HCT116 (cell line): ENCODE measurements around the gene GUCY2D. TPM values are rescaled to one million over a fixed set of nuclear protein-coding genes. Genes with fewer than 3 reads are reported as not detected.
A peak's percentile ranks its signal among the peaks of the same experiment; 100 is the strongest.

Experiments used
- ATAC-seq: fragments of 200-7000 bp; cut with Tn5 transposase; 2 replicates; pipeline ENCODE4 v1.9.1; 2020; ENCODE audit warnings: mild to moderate bottlenecking, moderate library complexity
- BruUV-seq: library from RNA; stranded (reverse); fragments of 400-500 nt; replicated peaks from 2 replicates; lab custom pipeline; 2021; lab: Mats Ljungman, UMichigan
- CTCF ChIA-PET: fragments of 300-600 bp; sonication (Branson Sonifier 250); formaldehyde crosslinking; loops from one replicate; lab custom pipeline; 2021; ENCODE audit warnings: antibody characterized with exemption; lab: Charles Lee
- POLR2A ChIA-PET: fragments of 300-600, 350-600 bp; sonication (Branson Sonifier 250); formaldehyde crosslinking; loops from one replicate; lab custom pipeline; 2021; ENCODE audit warnings: antibody characterized with exemption; lab: Charles Lee
- RAD21 ChIA-PET, 2 experiments: fragments of 300-600 bp; sonication (Branson Sonifier 250); formaldehyde crosslinking; loops; one replicate each; lab custom pipeline; 2023; ENCODE audit warnings: low total read pairs in 2 of 2; ENCODE audit not compliant: uncharacterized antibody in 2 of 2, unreplicated experiment in 2 of 2, low non-redundant PET in 1 of 2; lab: Charles Lee
- DNase-seq: peaks from one replicate; pipeline ENCODE4 v3.0.0-alpha.2; 2010; ENCODE audit warnings: low read depth, low spot score
- H2AFZ ChIP-seq: fragments of 200-600 bp; shearing (Covaris generic), sonication (generic); 2 replicates; pipeline ENCODE4 v1.6.1; 2017; ENCODE audit warnings: low read depth, mixed run types, mixed read lengths, antibody characterized with exemption, low read length; ENCODE audit not compliant: poor library complexity, severe bottlenecking
- H3K27ac ChIP-seq: 2 replicates; pipeline ENCODE4 v1.5.1; 2012; ENCODE audit warnings: low read depth, low read length
- H3K27me3 ChIP-seq: fragments of 200-600 bp; sonication (generic); 2 replicates; pipeline ENCODE4 v1.6.1; 2016; ENCODE audit warnings: mixed run types, low read length, mixed read lengths; ENCODE audit not compliant: insufficient read depth
- H3K36me3 ChIP-seq, 2 experiments: fragments of 200-500 bp in 1 of 2; fragments of 200-600 bp in 1 of 2; sonication (Bioruptor generic) in 1 of 2; sonication (generic) in 1 of 2; 2 replicates each; pipeline versions ENCODE4 v1.5.1 to v1.6.1; 2014 to 2016; ENCODE audit warnings: low read length in 2 of 2, inconsistent platforms in 1 of 2, mixed read lengths in 1 of 2, mixed run types in 1 of 2; ENCODE audit not compliant: insufficient read depth in 2 of 2, control insufficient read depth in 1 of 2
- H3K4me1 ChIP-seq, 2 experiments: fragments of 200-600 bp in 1 of 2; sonication (generic) in 1 of 2; 2 replicates each; pipeline versions ENCODE4 v1.5.1 to v1.6.1; 2012 to 2017; ENCODE audit warnings: low read length in 2 of 2, inconsistent platforms in 1 of 2, mild to moderate bottlenecking in 1 of 2, mixed read lengths in 1 of 2, mixed run types in 1 of 2, moderate library complexity in 1 of 2; ENCODE audit not compliant: insufficient read depth in 2 of 2, control insufficient read depth in 1 of 2
- H3K4me2 ChIP-seq: fragments of 200-600 bp; sonication (generic); 2 replicates; pipeline ENCODE4 v1.6.1; 2017; ENCODE audit warnings: mixed run types, low read length, mixed read lengths
- H3K4me3 ChIP-seq, 2 experiments: fragments of 200-600 bp in 1 of 2; sonication (generic) in 1 of 2; replicated peaks in 1 of 2; 2 replicates each; pipeline ENCODE4 v1.5.1; 2011 to 2016; ENCODE audit warnings: low read length in 2 of 2, control low read depth in 1 of 2, low read depth in 1 of 2, mild to moderate bottlenecking in 1 of 2, mixed read lengths in 1 of 2, mixed run types in 1 of 2
- H3K79me2 ChIP-seq: fragments of 200-600 bp; sonication (generic); 2 replicates; pipeline ENCODE4 v1.6.1; 2017; ENCODE audit warnings: mild to moderate bottlenecking, mixed run types, low read length, moderate library complexity, mixed read lengths; ENCODE audit not compliant: insufficient read depth
- H3K9ac ChIP-seq: fragments of 200-600 bp; sonication (generic); 2 replicates; pipeline ENCODE4 v1.6.1; 2016; ENCODE audit warnings: low read length, mixed read lengths
- H3K9me2 ChIP-seq: fragments of 200-600 bp; sonication (generic), shearing (Covaris generic); 2 replicates; pipeline ENCODE4 v1.6.1; 2017; ENCODE audit warnings: mixed run types, mild to moderate bottlenecking, moderate library complexity; ENCODE audit not compliant: insufficient read depth
- H3K9me3 ChIP-seq, 2 experiments: fragments of 200-500 bp in 1 of 2; fragments of 200-600 bp in 1 of 2; sonication (Bioruptor generic) in 1 of 2; sonication (generic) in 1 of 2; 2 replicates each; pipeline ENCODE4 v1.6.1; 2014 to 2017; ENCODE audit warnings: low read length in 2 of 2, mixed read lengths in 2 of 2, inconsistent platforms in 1 of 2, low read depth in 1 of 2, mild to moderate bottlenecking in 1 of 2, mixed run types in 1 of 2, moderate library complexity in 1 of 2; ENCODE audit not compliant: control insufficient read depth in 1 of 2, insufficient read depth in 1 of 2
- H4K20me1 ChIP-seq: fragments of 200-600 bp; sonication (generic), shearing (Covaris generic); 2 replicates; pipeline ENCODE4 v1.6.1; 2017; ENCODE audit warnings: mixed run types, mild to moderate bottlenecking, moderate library complexity; ENCODE audit not compliant: insufficient read depth
- CBX3 ChIP-seq: IDR thresholded peaks from 2 replicates; pipeline ENCODE4 v1.6.1; 2012; ENCODE audit warnings: low read depth
- CEBPB ChIP-seq: IDR thresholded peaks from 2 replicates; pipeline ENCODE4 v1.6.1; 2012; ENCODE audit warnings: low read depth
- ELF1 ChIP-seq: IDR thresholded peaks from 2 replicates; pipeline ENCODE4 v1.6.1; 2012; ENCODE audit warnings: low read depth, borderline replicate concordance
- EZH2 ChIP-seq: fragments of 200-600 bp; sonication (generic); IDR thresholded peaks from 2 replicates; pipeline ENCODE4 v1.6.1; 2017; ENCODE audit warnings: antibody characterized with exemption, mixed run types
- FOSL1 ChIP-seq: IDR thresholded peaks from 2 replicates; pipeline ENCODE4 v1.6.1; 2012; ENCODE audit warnings: low read depth
- POLR2A ChIP-seq: IDR thresholded peaks from 2 replicates; pipeline ENCODE4 v1.7.0; 2011; ENCODE audit warnings: borderline replicate concordance; ENCODE audit not compliant: insufficient read depth, insufficient read length; ENCODE audit errors: extremely low read depth
- RAD21 ChIP-seq: IDR thresholded peaks from 2 replicates; pipeline ENCODE4 v1.6.1; 2012; ENCODE audit warnings: low read depth, mild to moderate bottlenecking
- SIN3A ChIP-seq: IDR thresholded peaks from 2 replicates; pipeline ENCODE4 v1.6.1; 2012; ENCODE audit warnings: low read depth
- SP1 ChIP-seq: IDR thresholded peaks from 2 replicates; pipeline ENCODE4 v1.6.1; 2012; ENCODE audit warnings: low read depth
- SRF ChIP-seq: IDR thresholded peaks from 2 replicates; pipeline ENCODE4 v1.6.1; 2012; ENCODE audit warnings: low read depth
- TCF7L2 ChIP-seq: IDR thresholded peaks from 2 replicates; pipeline ENCODE4 v1.7.0; 2011; ENCODE audit warnings: borderline replicate concordance, inconsistent platforms; ENCODE audit not compliant: insufficient read depth, insufficient read length; ENCODE audit errors: extremely low read depth
- YY1 ChIP-seq: IDR thresholded peaks from 2 replicates; pipeline ENCODE4 v1.6.1; 2011; ENCODE audit warnings: low read length, low read depth, moderate library complexity, mild to moderate bottlenecking; ENCODE audit not compliant: insufficient replicate concordance; ENCODE audit errors: extremely low read depth
- ZBTB33 ChIP-seq: IDR thresholded peaks from 2 replicates; pipeline ENCODE4 v1.6.1; 2011; ENCODE audit warnings: mild to moderate bottlenecking, low read length, moderate library complexity; ENCODE audit not compliant: insufficient replicate concordance; ENCODE audit errors: extremely low read depth
- ZFX ChIP-seq: fragments of 450-650 bp; IDR thresholded peaks from 2 replicates; pipeline ENCODE4 v1.6.1; 2017
- ZNF274 ChIP-seq: fragments of 200-500 bp; sonication (Bioruptor generic); IDR thresholded peaks from 2 replicates; pipeline ENCODE4 v1.6.1; 2014; ENCODE audit warnings: mild to moderate bottlenecking, low read depth, low read length, inconsistent platforms
- intact Hi-C: fragments of 100-400 bp; cut with micrococcal nuclease; formaldehyde crosslinking; loops from 2 replicates; pipeline ENCODE4 v1.10.0; 2022
- total RNA-seq: library from RNA; stranded (reverse); gene quantifications from one replicate; pipeline ENCODE4 v1.2.1, GENCODE V29; 2021; ENCODE audit not compliant: unreplicated experiment
- TF ChIP-seq, protein P1 (sequence below): IDR thresholded peaks from 2 replicates; pipeline ENCODE4 v1.6.1; 2012

The GUCY2D gene
- total RNA-seq, 1 experiment from 2014 or later: 1.4 TPM

GRCh38 chr17:8019665-8020650, 17.5 kb downstream of the GUCY2D start:
- intact Hi-C loops: no loop called here
- no peaks in the 10 kb centered on the region for H3K79me2 ChIP-seq
- H2AFZ ChIP-seq: no peak overlapping the region
- peak overlapping the region; percentile 56 for H3K4me2 ChIP-seq
- CTCF ChIA-PET: interaction anchor here (1.5 to 3.6 kb wide), 2 partner anchors 22 to 37 kb away, joined by 6 to 28 read pairs; no protein-coding TSS in a partner anchor
- DNase-seq: no peak
- no peak for ATAC-seq
- H4K20me1 ChIP-seq: no peaks in the 10 kb centered on the region
- POLR2A ChIA-PET: no interaction called here
- H3K4me1 ChIP-seq: peaks cover 8 to 45% of the 10 kb centered on the region in 2 experiments; a peak in 3 of 4 replicates
- no peaks in the 10 kb centered on the region for H3K9me3 ChIP-seq
- H3K4me3 ChIP-seq: no peak overlapping the region
- peak overlapping the region; percentile 23; the same call in 1 of the 2 replicates for H3K9ac ChIP-seq
- no peak overlapping the region for H3K27ac ChIP-seq
- TF ChIP-seq YY1 (no peak), TCF7L2 (no peak), RAD21 (no peak), SIN3A (no peak), POLR2A (no peak), SP1 (no peak), ZNF274 (no peak), ZBTB33 (no peak), ZFX (no peak), ELF1 (no peak), CBX3 (no peak), SRF (no peak), EZH2 (no peak), FOSL1 (no peak), CEBPB (no peak)
- TF ChIP-seq, protein P1, sequence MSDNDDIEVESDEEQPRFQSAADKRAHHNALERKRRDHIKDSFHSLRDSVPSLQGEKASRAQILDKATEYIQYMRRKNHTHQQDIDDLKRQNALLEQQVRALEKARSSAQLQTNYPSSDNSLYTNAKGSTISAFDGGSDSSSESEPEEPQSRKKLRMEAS: no peak
- no peaks in the 10 kb centered on the region for H3K9me2 ChIP-seq
- H3K27me3 ChIP-seq: no peaks in the 10 kb centered on the region
- H3K36me3 ChIP-seq: no peaks in the 10 kb centered on the region
- BruUV-seq: no TSS peak
- RAD21 ChIA-PET: no interaction called here
